ENCODE results near the gene GALNT3. TPM values are rescaled to one million over a fixed set of nuclear protein-coding genes. Genes with fewer than 3 reads are reported as not detected.

GALNT3 gene
- total and polyA plus RNA-seq, 4 donors = 0.23 to 3.4 (median 2.2) TPM

GRCh38 chr2:165827016-165827920, 33.2 kb upstream of the GALNT3 start:
- no peaks in the 10 kb centered on the region for H3K9me3 ChIP-seq (ENCODE audit: control insufficient read depth, low read length)
- H3K4me1 ChIP-seq (ENCODE audit: control insufficient read depth in 1 of 2, insufficient read depth in 2 of 2, low read length in 2 of 2) = no peaks in the 10 kb centered on the region
- no peak for ATAC-seq (ENCODE audit: low FRiP score)
- no peak overlapping the region for H3K27ac ChIP-seq (ENCODE audit: low read depth in 1 of 2, low read length in 2 of 2)
- no peaks in the 10 kb centered on the region for H3K27me3 ChIP-seq (ENCODE audit: control insufficient read depth in 1 of 2, insufficient read depth in 2 of 2, low read length in 1 of 2)
- H3K4me3 ChIP-seq (ENCODE audit: low read length in 2 of 2) = no peak overlapping the region
- H3K36me3 ChIP-seq (ENCODE audit: control insufficient read depth in 1 of 2, insufficient read depth in 2 of 2, low read length in 1 of 2) = no peaks in the 10 kb centered on the region
- no peak for DNase-seq
- WGBS, 2 donors = 53 to 74% methylated on average over 3 of the region's 3 CpGs
- intact Hi-C loops (cut with DNase I) = no loop called here

GRCh38 chr2:165825041-165825440, 31.0 kb upstream of the GALNT3 start:
- H3K9me3 ChIP-seq (ENCODE audit: control insufficient read depth, low read length) = no peaks in the 10 kb centered on the region
- H3K4me1 ChIP-seq (ENCODE audit: control insufficient read depth in 1 of 2, insufficient read depth in 2 of 2, low read length in 2 of 2) = peaks cover 0 to 3% of the 10 kb centered on the region in 2 donors
- ATAC-seq (ENCODE audit: low FRiP score) = no peak
- 3 to 15% methylated on average over 2 of the region's 2 CpGs for whole genome bisulfite sequencing, 2 donors
- intact Hi-C loops (cut with DNase I) = no loop called here
- H3K27ac ChIP-seq (ENCODE audit: low read depth in 1 of 2, low read length in 2 of 2) = no peak overlapping the region
- no peak overlapping the region for H3K4me3 ChIP-seq (ENCODE audit: low read length in 2 of 2)
- H3K36me3 ChIP-seq (ENCODE audit: control insufficient read depth in 1 of 2, insufficient read depth in 2 of 2, low read length in 1 of 2) = no peaks in the 10 kb centered on the region
- DNase-seq = no peak
- no peaks in the 10 kb centered on the region for H3K27me3 ChIP-seq (ENCODE audit: control insufficient read depth in 1 of 2, insufficient read depth in 2 of 2, low read length in 1 of 2)

GRCh38 chr2:165820296-165820695, 26.2 kb upstream of the GALNT3 start:
- WGBS, 2 donors = 13 to 14% methylated on average over 2 of the region's 2 CpGs
- Histone ChIP-seq H3K4me1 (ENCODE audit: control insufficient read depth in 1 of 2, insufficient read depth in 2 of 2, low read length in 2 of 2) (peaks cover 0 to 3% of the 10 kb centered on the region in 2 donors), H3K27me3 (ENCODE audit: control insufficient read depth in 1 of 2, insufficient read depth in 2 of 2, low read length in 1 of 2) (no peaks in the 10 kb centered on the region), H3K9me3 (ENCODE audit: control insufficient read depth, low read length) (no peaks in the 10 kb centered on the region), H3K36me3 (ENCODE audit: control insufficient read depth in 1 of 2, insufficient read depth in 2 of 2, low read length in 1 of 2) (no peaks in the 10 kb centered on the region), H3K4me3 (ENCODE audit: low read length in 2 of 2) (no peak overlapping the region), H3K27ac (ENCODE audit: low read depth in 1 of 2, low read length in 2 of 2) (no peak overlapping the region)
- ATAC-seq (ENCODE audit: low FRiP score) (no peak), DNase-seq (no peak)
- intact Hi-C loops (cut with DNase I) = no loop called here

DNA sequence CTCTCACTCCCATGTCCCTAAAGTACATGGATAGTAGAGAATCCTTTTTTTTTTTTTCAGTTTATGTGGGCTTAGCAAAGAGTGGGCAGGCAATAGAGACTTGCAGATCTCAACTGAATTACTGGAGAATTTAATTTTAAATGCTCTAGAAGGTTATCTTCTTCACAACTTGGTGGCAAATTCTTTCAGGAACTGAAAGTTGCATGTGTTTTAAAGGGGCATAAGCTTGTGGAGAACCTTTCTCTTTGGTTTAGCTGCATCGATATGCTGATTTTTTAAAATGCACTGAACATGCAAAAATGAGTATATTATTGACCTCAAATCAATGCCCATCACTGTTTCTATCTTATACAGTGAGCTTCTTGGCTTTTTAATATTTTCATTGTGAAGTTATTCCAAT, 24.9 kb upstream of the GALNT3 start:
- Histone ChIP-seq H3K27me3 (ENCODE audit: control insufficient read depth in 1 of 2, insufficient read depth in 2 of 2, low read length in 1 of 2) (no peaks in the 10 kb centered on the region), H3K9me3 (ENCODE audit: control insufficient read depth, low read length) (no peaks in the 10 kb centered on the region), H3K36me3 (ENCODE audit: control insufficient read depth in 1 of 2, insufficient read depth in 2 of 2, low read length in 1 of 2) (no peaks in the 10 kb centered on the region), H3K4me3 (ENCODE audit: low read length in 2 of 2) (no peak overlapping the region), H3K4me1 (ENCODE audit: control insufficient read depth in 1 of 2, insufficient read depth in 2 of 2, low read length in 2 of 2) (peaks cover 0 to 3% of the 10 kb centered on the region in 2 donors), H3K27ac (ENCODE audit: low read depth in 1 of 2, low read length in 2 of 2) (no peak overlapping the region)
- intact Hi-C loops (cut with DNase I) = no loop called here
- 92 to 94% methylated on average over 1 of the region's 1 CpG for WGBS, 2 donors
- DNase-seq (no peak), ATAC-seq (ENCODE audit: low FRiP score) (no peak)

GRCh38 chr2:165815299-165816141, 21.5 kb upstream of the GALNT3 start:
- H3K36me3 ChIP-seq (ENCODE audit: control insufficient read depth in 1 of 2, insufficient read depth in 2 of 2, low read length in 1 of 2) = no peaks in the 10 kb centered on the region
- no peak overlapping the region for H3K27ac ChIP-seq (ENCODE audit: low read depth in 1 of 2, low read length in 2 of 2)
- DNase-seq (no peak), ATAC-seq (ENCODE audit: low FRiP score) (no peak)
- H3K4me3 ChIP-seq (ENCODE audit: low read length in 2 of 2) = no peak overlapping the region
- intact Hi-C loops (cut with DNase I) = no loop called here
- peaks cover 3% of the 10 kb centered on the region for H3K9me3 ChIP-seq (ENCODE audit: control insufficient read depth, low read length)
- H3K27me3 ChIP-seq (ENCODE audit: control insufficient read depth in 1 of 2, insufficient read depth in 2 of 2, low read length in 1 of 2) = no peaks in the 10 kb centered on the region
- 88% methylated on average over 2 of the region's 2 CpGs for WGBS, 2 donors
- H3K4me1 ChIP-seq (ENCODE audit: control insufficient read depth in 1 of 2, insufficient read depth in 2 of 2, low read length in 2 of 2) = peaks cover 0 to 3% of the 10 kb centered on the region in 2 donors

GRCh38 chr2:165814473-165814872, 20.4 kb upstream of the GALNT3 start:
- Histone ChIP-seq H3K27me3 (ENCODE audit: control insufficient read depth in 1 of 2, insufficient read depth in 2 of 2, low read length in 1 of 2) (no peaks in the 10 kb centered on the region), H3K27ac (ENCODE audit: low read depth in 1 of 2, low read length in 2 of 2) (no peak overlapping the region), H3K36me3 (ENCODE audit: control insufficient read depth in 1 of 2, insufficient read depth in 2 of 2, low read length in 1 of 2) (no peaks in the 10 kb centered on the region), H3K9me3 (ENCODE audit: control insufficient read depth, low read length) (peaks cover 3% of the 10 kb centered on the region), H3K4me1 (ENCODE audit: control insufficient read depth in 1 of 2, insufficient read depth in 2 of 2, low read length in 2 of 2) (no peaks in the 10 kb centered on the region), H3K4me3 (ENCODE audit: low read length in 2 of 2) (no peak overlapping the region)
- DNase-seq = no peak
- intact Hi-C loops (cut with DNase I) = no loop called here
- ATAC-seq (ENCODE audit: low FRiP score) = no peak
- WGBS, 2 donors = 76 to 84% methylated on average over 4 of the region's 4 CpGs

- Histone ChIP-seq H3K9me3 (ENCODE audit: control insufficient read depth, low read length) (peaks cover 3% of the 10 kb centered on the region), H3K36me3 (ENCODE audit: control insufficient read depth in 1 of 2, insufficient read depth in 2 of 2, low read length in 1 of 2) (no peaks in the 10 kb centered on the region), H3K4me1 (ENCODE audit: control insufficient read depth in 1 of 2, insufficient read depth in 2 of 2, low read length in 2 of 2) (no peaks in the 10 kb centered on the region), H3K4me3 (ENCODE audit: low read length in 2 of 2) (no peak overlapping the region), H3K27me3 (ENCODE audit: control insufficient read depth in 1 of 2, insufficient read depth in 2 of 2, low read length in 1 of 2) (no peaks in the 10 kb centered on the region), H3K27ac (ENCODE audit: low read depth in 1 of 2, low read length in 2 of 2) (no peak overlapping the region)
- intact Hi-C loops (cut with DNase I) = no loop called here
- ATAC-seq (ENCODE audit: low FRiP score) (no peak), DNase-seq (no peak)
- 63 to 65% methylated on average over 1 of the region's 1 CpG for WGBS, 2 donors
These were observed 17.7 kb upstream of the GALNT3 start for GRCh38 chr2:165811592-165812370.

DNA sequence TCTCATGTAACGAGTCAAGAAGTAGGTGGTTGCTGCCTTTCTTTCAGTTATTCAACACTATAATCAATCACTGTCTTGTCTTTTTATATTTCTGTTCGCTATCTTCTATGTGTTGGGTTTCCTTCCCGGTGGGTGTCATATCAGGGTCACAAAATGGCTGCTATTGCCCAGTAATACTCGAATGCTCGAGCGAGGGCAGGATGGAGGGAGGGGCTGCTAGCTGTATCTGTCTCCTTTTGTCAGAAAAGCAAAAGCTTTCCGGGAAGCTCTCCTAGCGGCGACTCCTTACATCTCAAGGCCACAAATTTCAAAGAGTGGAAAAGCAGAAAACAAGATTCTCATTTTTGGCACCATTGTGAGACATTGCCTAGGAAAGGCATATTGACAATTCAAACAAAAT, 16.4 kb upstream of the GALNT3 start:
- ATAC-seq (ENCODE audit: low FRiP score) = no peak
- 84 to 85% methylated on average over 9 of the region's 9 CpGs for WGBS, 2 donors
- DNase-seq = no peak
- no peak overlapping the region for H3K4me3 ChIP-seq (ENCODE audit: low read length in 2 of 2)
- H3K27me3 ChIP-seq (ENCODE audit: control insufficient read depth in 1 of 2, insufficient read depth in 2 of 2, low read length in 1 of 2) = no peaks in the 10 kb centered on the region
- H3K36me3 ChIP-seq (ENCODE audit: control insufficient read depth in 1 of 2, insufficient read depth in 2 of 2, low read length in 1 of 2) = no peaks in the 10 kb centered on the region
- no peak overlapping the region for H3K27ac ChIP-seq (ENCODE audit: low read depth in 1 of 2, low read length in 2 of 2)
- H3K9me3 ChIP-seq (ENCODE audit: control insufficient read depth, low read length) = peaks cover 3% of the 10 kb centered on the region
- H3K4me1 ChIP-seq (ENCODE audit: control insufficient read depth in 1 of 2, insufficient read depth in 2 of 2, low read length in 2 of 2) = no peaks in the 10 kb centered on the region
- intact Hi-C loops (cut with DNase I) = no loop called here
